GM19395 (cell line): Measurements from ENCODE around the gene CTBP2.

ENCODE experiments used
- ATAC-seq: cut with Tn5 transposase; IDR thresholded peaks from one replicate; pipeline ENCODE4 v1.9.1; 2021; ENCODE audit warnings: mild to moderate bottlenecking, moderate library complexity; ENCODE audit not compliant: unreplicated experiment

The CTBP2 gene

GRCh38 chr10:125011926-125012705 is 148.2 kb downstream of the CTBP2 start:
- no peak for ATAC-seq

- no peak for ATAC-seq
These were observed 149.0 kb downstream of the CTBP2 start for GRCh38 chr10:125011171-125011925.

GRCh38 chr10:125010362-125010761 is 150.0 kb downstream of the CTBP2 start:
- ATAC-seq = no peak

- ATAC-seq = no peak
These were observed 150.7 kb downstream of the CTBP2 start for GRCh38 chr10:125009661-125010161.

GRCh38 chr10:125008689-125009638 is 151.4 kb downstream of the CTBP2 start:
- ATAC-seq = no peak

GRCh38 chr10:125007436-125007835 is 152.9 kb downstream of the CTBP2 start:
- no peak for ATAC-seq

GRCh38 chr10:125006921-125007426 is 153.4 kb downstream of the CTBP2 start:
- ATAC-seq = no peak

- no peak for ATAC-seq
These were observed 154.1 kb downstream of the CTBP2 start for GRCh38 chr10:125006188-125006680.

GRCh38 chr10:125005312-125006187 is 154.8 kb downstream of the CTBP2 start:
- no peak for ATAC-seq

GRCh38 chr10:125004571-125005311 is 155.6 kb downstream of the CTBP2 start:
- no peak for ATAC-seq

GRCh38 chr10:125003901-125004467 is 156.4 kb downstream of the CTBP2 start:
- ATAC-seq = no peak

GRCh38 chr10:125003146-125003900 is 157.0 kb downstream of the CTBP2 start:
- ATAC-seq = no peak

GRCh38 chr10:125002423-125003145 is 157.8 kb downstream of the CTBP2 start:
- ATAC-seq = no peak

- ATAC-seq = no peak
These were observed 158.3 kb downstream of the CTBP2 start for GRCh38 chr10:125002047-125002422.

GRCh38 chr10:125001313-125002046 is 158.9 kb downstream of the CTBP2 start:
- no peak for ATAC-seq
